ENCODE data around the gene SPRED3. TPM values are rescaled to one million over a fixed set of nuclear protein-coding genes. Genes with fewer than 3 reads are reported as not detected.
A peak's percentile ranks its signal among the peaks of the same experiment; 100 is the strongest.

SPRED3 gene
- total and polyA plus RNA-seq, 9 of the 15 experiments (the other 6 are each of a cell fraction or from before 2014, with no cell fraction given) = 0.05 to 1.3 (median 0.36) TPM

- TF ChIP-seq ZNF3 (CRISPR knock-in tag; IDR thresholded peaks at IDR 0.05) (no peak), PKNOX1 (IDR thresholded peaks at IDR 0.05) (peak; percentile 30; the same call in 1 of the 2 replicates), ARID2 (IDR thresholded peaks at IDR 0.05) (no peak), ZNF655 (CRISPR knock-in tag; IDR thresholded peaks at IDR 0.05) (no peak), SIN3A (IDR thresholded peaks at IDR 0.05; ENCODE audit: borderline replicate concordance in 2 of 2, control insufficient read depth in 1 of 2, low read depth in 2 of 2, low read length in 2 of 2) (no peak), SMAD1 (IDR thresholded peaks at IDR 0.05; ENCODE audit: low read depth, low read length, partially characterized antibody) (no peak)
Observed at GRCh38 chr19:38437917-38438316, 49.4 kb downstream of the SPRED3 start (continued).

- H3K9me3 ChIP-seq (replicated peaks; ENCODE audit: control insufficient read depth, insufficient read depth, low read depth, low read length) = no peaks in the 10 kb centered on the region
- peaks cover 9% of the 10 kb centered on the region; the same call in 1 of the 3 replicates for H3K36me3 ChIP-seq (ENCODE audit: control insufficient read depth, insufficient read depth, low read length)
- H4K20me1 ChIP-seq (replicated peaks; ENCODE audit: control insufficient read depth, insufficient read depth, low read length) = no peaks in the 10 kb centered on the region
- H3K9me1 ChIP-seq (ENCODE audit: control insufficient read depth, insufficient read depth, low read length) = no peaks in the 10 kb centered on the region
- no peak overlapping the region for H2AFZ ChIP-seq (ENCODE audit: low read depth, low read length)
- FAIRE-seq (no peak), DNase-seq (ENCODE audit: extremely low read depth in 1 of 4, low spot score in 3 of 4) (no peak), ATAC-seq (no peak)
- BruUV-seq (replicated peaks) = no TSS peak
- 91% methylated on average over 9 of the region's 14 CpGs for WGBS (ENCODE audit: insufficient coverage, low coverage, missing lambda C conversion rate)
- peaks cover 0 to 21% of the 10 kb centered on the region in 2 experiments; a peak in 2 of 5 replicates for H3K4me1 ChIP-seq (replicated peaks in 1 of 2; ENCODE audit: control insufficient read depth in 2 of 2, insufficient read depth in 2 of 2, low read length in 2 of 2)
- in situ Hi-C loops (cut with MboI) = no loop called here
- CTCF ChIA-PET (ENCODE audit: low intra/inter-chr PET ratio) = interaction anchor here (1.5 kb wide), 1 partner anchor 37 kb away, joined by 12 read pairs; no protein-coding TSS in a partner anchor
- no peaks in the 10 kb centered on the region for H3K27me3 ChIP-seq (ENCODE audit: control insufficient read depth in 2 of 2, insufficient read depth in 2 of 2, low read length in 2 of 2)
- intact Hi-C loops (cut with micrococcal nuclease) = no loop called here
- H3K27ac ChIP-seq (ENCODE audit: extremely low read depth, low read depth, low read length) = no peak overlapping the region
- no peaks in the 10 kb centered on the region for H3K79me2 ChIP-seq (ENCODE audit: control insufficient read depth, insufficient read depth, low read length)
- no peak overlapping the region for H3K4me3 ChIP-seq
- peak overlapping the region in 1 of 2 experiments; percentile 72; a peak in 1 of 4 replicates for H3K9ac ChIP-seq (ENCODE audit: insufficient read depth in 1 of 2, low read depth in 2 of 2, low read length in 2 of 2)
- no peak overlapping the region for H3K4me2 ChIP-seq (ENCODE audit: insufficient read depth, low read length)
- no peak for TF ChIP-seq ZNF133 (CRISPR knock-in tag; IDR thresholded peaks at IDR 0.05)
- no peak for TF ChIP-seq ZNF165 (CRISPR knock-in tag; IDR thresholded peaks at IDR 0.05; ENCODE audit: borderline replicate concordance)
- no peak for TF ChIP-seq PBX2 (CRISPR knock-in tag; IDR thresholded peaks at IDR 0.05; ENCODE audit: low read depth)
- TF ChIP-seq PBX2 (tag; conservative IDR thresholded peaks at IDR 0.05; ENCODE audit: low read depth) = no peak
- no peak for TF ChIP-seq SMAD2 (IDR thresholded peaks at IDR 0.05; ENCODE audit: low read depth, low read length)
- TF ChIP-seq RBM15 (IDR thresholded peaks at IDR 0.05; ENCODE audit: insufficient read depth, low read length) = no peak
- no peak for TF ChIP-seq CBFA2T2 (conservative IDR thresholded peaks at IDR 0.05)
- no peak for TF ChIP-seq ZEB2 (IDR thresholded peaks at IDR 0.05)
- no peak for TF ChIP-seq SAFB (IDR thresholded peaks at IDR 0.05; ENCODE audit: borderline replicate concordance, low read depth, low read length)
- POLR2A ChIA-PET = interaction anchor here (1.2 kb wide), 2 partner anchors 10 to 38 kb away, joined by 4 read pairs; partner anchors contain the start of gene FAM98C
Observed at GRCh38 chr19:38440592-38440991, 52.1 kb downstream of the SPRED3 start.
